Fibroblast of mammary gland (primary cell): ENCODE measurements around the gene ERI3.

Source experiments
- DNase-seq: peaks from one replicate; pipeline ENCODE4 v3.0.0-alpha.2; 2010; ENCODE audit warnings: low read depth
- H3K4me3 ChIP-seq: 2 replicates; pipeline ENCODE4 v1.5.1; 2011; ENCODE audit warnings: low read depth, mild to moderate bottlenecking, low read length, moderate library complexity; ENCODE audit not compliant: control insufficient read depth
- TF ChIP-seq, protein P1 (sequence below): conservative IDR thresholded peaks from 2 replicates; pipeline ENCODE4 v1.5.1; 2011; ENCODE audit warnings: low read depth, low read length, inconsistent platforms; ENCODE audit not compliant: control insufficient read depth, insufficient read depth

ERI3 gene

DNA sequence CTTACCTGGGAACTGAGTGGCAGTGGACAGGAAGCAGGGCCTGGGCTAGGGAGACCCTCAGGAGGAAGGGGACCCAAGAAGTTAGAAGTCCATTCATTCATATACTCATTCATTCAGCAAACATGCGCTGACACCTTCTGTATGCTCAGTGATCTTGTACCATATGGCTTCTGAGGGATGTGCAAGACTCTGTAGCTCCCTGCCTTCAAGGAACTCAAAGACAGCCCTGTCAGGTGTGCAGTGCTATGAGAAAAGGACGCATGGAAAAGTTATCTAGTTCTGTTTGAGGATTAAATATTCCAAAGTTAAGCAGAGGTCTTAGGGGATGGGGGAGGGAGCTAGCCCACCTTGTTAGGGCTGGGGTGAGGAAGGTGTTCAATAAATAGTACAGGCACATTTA lies 129.3 kb downstream of the ERI3 start:
- no peak overlapping the region for H3K4me3 ChIP-seq
- TF ChIP-seq, protein P1, sequence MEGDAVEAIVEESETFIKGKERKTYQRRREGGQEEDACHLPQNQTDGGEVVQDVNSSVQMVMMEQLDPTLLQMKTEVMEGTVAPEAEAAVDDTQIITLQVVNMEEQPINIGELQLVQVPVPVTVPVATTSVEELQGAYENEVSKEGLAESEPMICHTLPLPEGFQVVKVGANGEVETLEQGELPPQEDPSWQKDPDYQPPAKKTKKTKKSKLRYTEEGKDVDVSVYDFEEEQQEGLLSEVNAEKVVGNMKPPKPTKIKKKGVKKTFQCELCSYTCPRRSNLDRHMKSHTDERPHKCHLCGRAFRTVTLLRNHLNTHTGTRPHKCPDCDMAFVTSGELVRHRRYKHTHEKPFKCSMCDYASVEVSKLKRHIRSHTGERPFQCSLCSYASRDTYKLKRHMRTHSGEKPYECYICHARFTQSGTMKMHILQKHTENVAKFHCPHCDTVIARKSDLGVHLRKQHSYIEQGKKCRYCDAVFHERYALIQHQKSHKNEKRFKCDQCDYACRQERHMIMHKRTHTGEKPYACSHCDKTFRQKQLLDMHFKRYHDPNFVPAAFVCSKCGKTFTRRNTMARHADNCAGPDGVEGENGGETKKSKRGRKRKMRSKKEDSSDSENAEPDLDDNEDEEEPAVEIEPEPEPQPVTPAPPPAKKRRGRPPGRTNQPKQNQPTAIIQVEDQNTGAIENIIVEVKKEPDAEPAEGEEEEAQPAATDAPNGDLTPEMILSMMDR, result no peak
- no peak for DNase-seq

DNA sequence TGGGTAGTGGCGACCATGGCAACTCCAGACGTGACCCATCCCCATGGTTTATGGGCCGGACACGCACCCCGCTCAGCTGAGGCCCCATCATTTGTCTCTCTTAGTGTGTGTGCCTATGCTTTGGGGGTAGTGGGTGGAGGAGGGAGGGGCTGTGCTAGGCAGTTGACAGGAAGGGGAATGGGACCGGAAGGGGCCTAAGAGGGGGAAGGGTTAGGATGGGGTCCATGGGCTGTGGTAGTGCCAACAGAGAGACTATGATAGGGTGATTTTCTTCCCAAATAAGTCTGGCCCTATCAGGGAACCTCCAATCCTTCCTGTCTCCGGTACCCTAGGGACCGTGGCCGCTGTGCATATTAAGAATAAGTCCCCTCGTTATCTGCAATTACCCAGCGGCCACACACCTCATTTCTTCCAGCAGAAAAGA lies 131.9 kb downstream of the ERI3 start:
- H3K4me3 ChIP-seq, result no peak overlapping the region
- TF ChIP-seq, protein P1, result no peak
- DNase-seq, result no peak

DNA sequence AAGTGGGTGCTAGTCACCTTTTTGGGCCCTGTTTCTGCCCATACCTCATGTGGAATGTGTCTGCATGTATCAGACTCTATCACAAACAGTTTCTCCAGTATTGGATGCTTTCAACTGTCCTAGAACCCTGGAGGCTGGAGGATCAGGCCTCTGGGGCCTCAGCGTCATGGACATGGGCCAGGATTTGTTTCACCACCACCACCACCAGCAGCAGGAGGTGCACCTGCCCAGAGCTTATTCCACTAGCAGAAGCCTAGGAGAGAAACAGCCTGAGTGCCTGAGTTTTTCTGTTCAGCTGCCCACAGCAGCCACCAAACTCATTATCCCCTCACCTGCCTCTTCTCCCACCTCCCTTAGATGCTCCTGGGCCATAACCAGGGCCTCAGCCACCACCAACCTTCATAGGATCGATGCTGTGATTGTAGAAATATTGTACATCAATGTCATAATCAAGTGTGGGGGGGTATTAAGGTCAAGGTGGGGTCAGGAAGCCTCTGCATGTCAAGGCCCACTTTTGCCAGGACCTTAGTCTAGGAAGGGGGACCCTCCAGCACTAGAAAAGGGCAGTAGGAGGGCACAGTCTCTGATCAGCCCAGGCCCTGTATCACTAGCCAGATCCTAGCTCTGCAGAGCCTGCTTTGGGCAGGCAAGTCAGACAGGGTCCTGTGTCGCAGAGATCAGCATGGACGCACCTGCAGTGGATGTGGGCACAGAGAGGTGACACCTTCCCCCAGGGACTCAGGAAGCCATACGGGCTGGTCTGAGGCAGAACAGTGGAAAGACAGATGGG lies 132.5 kb downstream of the ERI3 start:
- TF ChIP-seq, protein P1, result no peak
- no peak for DNase-seq

DNA sequence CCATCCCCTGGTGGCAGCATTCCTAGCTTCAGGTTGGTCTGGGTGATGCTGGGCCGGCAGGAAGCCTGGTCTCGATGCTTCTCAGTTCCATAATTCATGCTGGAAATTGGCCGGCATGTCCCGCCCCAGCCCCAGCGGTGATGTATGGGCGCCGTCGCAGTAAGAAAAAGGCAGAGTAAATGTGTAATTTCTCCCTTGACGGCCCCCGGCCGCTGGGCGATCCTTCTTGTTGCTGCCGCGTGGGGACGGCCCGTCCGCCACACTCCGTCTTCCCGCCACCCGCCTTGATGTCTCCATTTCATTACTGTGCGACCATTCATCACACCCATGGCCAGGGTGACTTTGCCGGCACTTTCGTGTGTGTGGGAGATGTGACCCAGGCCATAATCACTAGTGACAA lies 133.3 kb downstream of the ERI3 start:
- TF ChIP-seq, protein P1, result no peak
- no peak for DNase-seq
- H3K4me3 ChIP-seq, result no peak overlapping the region

More for the DNA sequence above, 132.5 kb downstream of the ERI3 start:
- no peak overlapping the region for H3K4me3 ChIP-seq

DNA sequence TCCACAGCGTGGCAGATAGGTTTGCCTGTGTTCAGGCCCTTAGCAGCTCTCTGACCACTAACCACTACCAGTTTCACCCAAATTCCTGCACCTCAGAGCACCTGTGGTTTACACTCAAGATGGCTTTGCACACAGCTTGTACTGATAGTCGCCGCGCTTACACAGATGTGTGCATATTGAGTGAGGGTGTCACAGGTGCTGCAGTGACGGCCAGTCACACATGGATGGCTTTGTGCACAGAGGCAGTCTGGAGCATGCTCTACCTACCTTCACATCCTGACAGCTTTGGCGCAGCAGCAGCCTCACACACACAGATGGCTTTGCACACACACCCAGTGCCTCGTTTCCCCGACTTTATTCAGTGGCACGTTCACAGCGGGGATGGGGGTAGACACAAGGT lies 134.3 kb downstream of the ERI3 start:
- no peak for DNase-seq

DNA sequence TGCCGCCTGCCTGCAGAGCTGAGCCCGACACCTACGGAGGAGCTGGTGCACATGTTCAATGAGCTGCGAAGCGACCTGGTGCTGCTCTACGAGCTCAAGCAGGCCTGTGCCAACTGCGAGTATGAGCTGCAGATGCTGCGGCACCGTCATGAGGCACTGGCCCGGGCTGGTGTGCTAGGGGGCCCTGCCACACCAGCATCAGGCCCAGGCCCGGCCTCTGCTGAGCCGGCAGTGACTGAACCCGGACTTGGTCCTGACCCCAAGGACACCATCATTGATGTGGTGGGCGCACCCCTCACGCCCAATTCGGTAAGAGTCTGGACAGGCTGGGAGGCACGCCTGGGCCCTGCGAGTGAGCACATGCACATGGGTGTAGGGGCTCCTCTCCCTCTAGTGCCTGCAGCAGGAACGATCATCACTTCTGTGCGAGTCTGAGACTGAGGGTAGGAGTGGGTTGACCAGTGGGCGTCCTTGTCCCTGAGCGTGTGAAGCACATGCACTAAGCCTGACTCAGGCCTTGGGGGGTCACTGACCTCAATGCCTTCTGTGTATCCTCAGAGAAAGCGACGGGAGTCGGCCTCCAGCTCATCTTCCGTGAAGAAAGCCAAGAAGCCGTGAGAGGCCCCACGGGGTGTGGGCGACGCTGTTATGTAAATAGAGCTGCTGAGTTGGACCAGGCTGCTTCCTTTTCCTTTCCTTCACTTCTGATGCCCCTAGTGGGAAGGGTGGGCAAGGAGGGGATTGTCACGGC lies 134.9 kb downstream of the ERI3 start:
- no peak overlapping the region for H3K4me3 ChIP-seq
- TF ChIP-seq, protein P1, result peak; percentile 17
- DNase-seq, result peak; percentile 95

More for the DNA sequence above, 134.3 kb downstream of the ERI3 start:
- no peak overlapping the region for H3K4me3 ChIP-seq
- TF ChIP-seq, protein P1, result peak; percentile 19

DNA sequence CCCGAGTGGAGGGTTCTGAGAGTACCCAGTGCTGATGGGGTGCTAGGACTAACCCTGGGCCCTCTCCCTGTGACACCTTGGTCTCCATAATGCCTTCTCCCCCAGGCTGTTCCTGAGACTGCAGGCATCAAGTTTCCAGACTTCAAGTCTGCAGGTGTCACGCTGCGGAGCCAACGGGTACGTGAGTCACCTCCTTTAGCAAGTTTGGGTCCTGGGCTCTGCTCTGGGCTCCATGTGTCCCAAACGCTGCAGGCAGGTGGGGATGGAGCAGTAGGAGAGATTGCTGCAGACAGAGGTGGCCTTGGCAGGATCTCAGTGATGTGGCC lies 135.8 kb downstream of the ERI3 start:
- no peak for DNase-seq
- TF ChIP-seq, protein P1, result no peak
- H3K4me3 ChIP-seq, result no peak overlapping the region
